Renal pelvis (tissue), 3 donors: ENCODE data around the gene TOMM40. TPM values are rescaled to one million over a fixed set of nuclear protein-coding genes. Genes with fewer than 3 reads are reported as not detected.

ENCODE experiments used
- polyA plus RNA-seq, 3 donors: library from polyadenylated mRNA; unstranded; fragments of 120-200 nt; gene quantifications; one replicate each; pipeline ENCODE4 v1.2.1, GENCODE V29; 2013; ENCODE audit not compliant: insufficient read length in 3 of 3

The TOMM40 gene
- polyA plus RNA-seq, 3 donors = 48.7 to 58.2 (median 57.6) TPM

Other genes starting within 250 kb of the TOMM40 start
- gene PVR, start 247.3 kb upstream of the TOMM40 start, polyA plus RNA-seq = 10 to 100 TPM; 32.7 to 42.9 (median 41.1) TPM
- gene CEACAM19, start 219.8 kb upstream of the TOMM40 start, polyA plus RNA-seq = 10 to 100 TPM; 10.2 to 24.7 (median 24.3) TPM
- gene CEACAM16, start 192.1 kb upstream of the TOMM40 start, polyA plus RNA-seq = not detected
- gene BCL3, start 142.5 kb upstream of the TOMM40 start, polyA plus RNA-seq = 1 to 10 TPM; 8.5 to 9.8 (median 8.8) TPM
- gene CBLC, start 113.4 kb upstream of the TOMM40 start, polyA plus RNA-seq = 1 to 10 TPM; 6.6 to 9.7 (median 7.4) TPM
- 100 to 1,000 TPM; 677 to 737 (median 725) TPM for gene BCAM, start 82.2 kb upstream of the TOMM40 start, polyA plus RNA-seq
- 100 to 1,000 TPM; 181 to 187 (median 187) TPM for gene NECTIN2, start 45.0 kb upstream of the TOMM40 start, polyA plus RNA-seq
- 100 to 1,000 TPM; 397 to 528 (median 454) TPM for gene APOE, start 14.5 kb downstream of the TOMM40 start, polyA plus RNA-seq
- gene APOC1, start 23.4 kb downstream of the TOMM40 start, polyA plus RNA-seq = 10 to 100 TPM in 2 of 3 donors, 1 to 10 TPM in 1; 8.4 to 11.7 (median 11.6) TPM
- under 1 TPM in 1 of 3 donors, not detected in 2; 0.35 TPM for gene APOC4, start 51.0 kb downstream of the TOMM40 start, polyA plus RNA-seq
- 10 to 100 TPM; 13.1 to 16.3 (median 14.1) TPM for gene APOC2, start 54.8 kb downstream of the TOMM40 start, polyA plus RNA-seq
- 100 to 1,000 TPM; 120 to 129 (median 127) TPM for gene CLPTM1, start 64.1 kb downstream of the TOMM40 start, polyA plus RNA-seq
- 1 to 10 TPM; 6.3 to 7.8 (median 7.6) TPM for gene RELB, start 110.2 kb downstream of the TOMM40 start, polyA plus RNA-seq
- 10 to 100 TPM; 56.2 to 80.1 (median 76.2) TPM for gene CLASRP, start 147.8 kb downstream of the TOMM40 start, polyA plus RNA-seq
- 1 to 10 TPM; 1.1 to 2.4 (median 2.1) TPM for gene ZNF296, start 185.2 kb downstream of the TOMM40 start, polyA plus RNA-seq
- gene GEMIN7, start 188.0 kb downstream of the TOMM40 start, polyA plus RNA-seq = 10 to 100 TPM; 21.5 to 24.0 (median 23.4) TPM
- 10 to 100 TPM; 31.8 to 37.5 (median 35.4) TPM for gene PPP1R37, start 201.9 kb downstream of the TOMM40 start, polyA plus RNA-seq